Stimulated activated CD8-positive, alpha-beta memory T cell treated with anti-CD3 and anti-CD28 coated beads, Interleukin-2, amount 100 ng/mL, for 48 hours (primary cell): ENCODE measurements around the gene USP30.
A peak's percentile ranks its signal among the peaks of the same experiment; 100 is the strongest.
"Not testable (repeated sequence)": the region's sequence is repeated elsewhere in the genome, so short reads cannot be mapped to it uniquely, and the experiment has no call there.

ENCODE experiments used
- DNase-seq, 2 donors: peaks; one replicate each; pipeline ENCODE4 v3.0.0-alpha.2; 2020; ENCODE audit warnings: low read depth in 2 of 2

Gene USP30

GRCh38 chr12:109052414-109053323, at the start of gene USP30:
Gene USP30, plus strand, starts transcription at chr12:109052576. Its CDS starts 103 bp downstream, at chr12:109052679.
- DNase-seq = peak; percentile 65 to 78

- no peak for DNase-seq
Measured at GRCh38 chr12:109004017-109004416, 48.4 kb upstream of the USP30 start.

GRCh38 chr12:109009766-109010165, 42.6 kb upstream of the USP30 start:
- no peak for DNase-seq

GRCh38 chr12:109010259-109010658, 42.1 kb upstream of the USP30 start:
- no peak for DNase-seq

- DNase-seq = no peak
Measured at GRCh38 chr12:109014984-109015765, 37.2 kb upstream of the USP30 start.

- DNase-seq = no peak
Measured at GRCh38 chr12:109016016-109016415, 36.4 kb upstream of the USP30 start.

GRCh38 chr12:109016978-109017377, 35.4 kb upstream of the USP30 start:
- no peak for DNase-seq

- DNase-seq = no peak
Measured at GRCh38 chr12:109018296-109018695, 34.1 kb upstream of the USP30 start.

GRCh38 chr12:109020146-109020795, 32.1 kb upstream of the USP30 start:
- DNase-seq = no peak

GRCh38 chr12:109020796-109021380, 31.5 kb upstream of the USP30 start, which contains the start of gene SVOP:
Gene SVOP, minus strand, starts transcription at chr12:109021068. Its CDS starts 200 bp downstream, at chr12:109020868.
- DNase-seq = peak; percentile 4 to 23

GRCh38 chr12:109027767-109028166, 24.6 kb upstream of the USP30 start:
- no peak for DNase-seq

- DNase-seq = not testable (repeated sequence)
Measured at GRCh38 chr12:109028624-109029023, 23.8 kb upstream of the USP30 start.

GRCh38 chr12:109029411-109029810, 23.0 kb upstream of the USP30 start:
- DNase-seq = no peak

- no peak for DNase-seq
Measured at GRCh38 chr12:109033239-109034196, 18.9 kb upstream of the USP30 start.

- DNase-seq = no peak
Measured at GRCh38 chr12:109036975-109037374, 15.4 kb upstream of the USP30 start.

- no peak for DNase-seq
Measured at GRCh38 chr12:109044241-109044640, 8.1 kb upstream of the USP30 start.

- DNase-seq = no peak
Measured at GRCh38 chr12:109047081-109047805, 5.1 kb upstream of the USP30 start.

- DNase-seq = not testable (repeated sequence)
Measured at GRCh38 chr12:109048706-109049105, 3.7 kb upstream of the USP30 start.

GRCh38 chr12:109049794-109050193, 2.6 kb upstream of the USP30 start:
- DNase-seq = not testable (repeated sequence)

GRCh38 chr12:109052097-109052413, 321 bp upstream of the USP30 start:
- DNase-seq = no peak
